Measurements from ENCODE around the gene GPR18.

GPR18 gene

GRCh38 chr13:99289674-99290337, 31.6 kb upstream of the GPR18 start:
- DNase-seq, result no peak

- DNase-seq, result no peak
Observed at GRCh38 chr13:99289271-99289670, 31.1 kb upstream of the GPR18 start.

- no peak for DNase-seq
Observed at GRCh38 chr13:99288089-99288488, 29.9 kb upstream of the GPR18 start.

GRCh38 chr13:99287551-99287950, 29.4 kb upstream of the GPR18 start:
- DNase-seq, result no peak

- no peak for DNase-seq
Observed at GRCh38 chr13:99285432-99286182, 27.4 kb upstream of the GPR18 start.

- peak; percentile 68 for DNase-seq
Observed at GRCh38 chr13:99282264-99283231, 24.4 kb upstream of the GPR18 start.

GRCh38 chr13:99281811-99282263, 23.7 kb upstream of the GPR18 start:
- peak; percentile 43 for DNase-seq

GRCh38 chr13:99280166-99280565, 22.0 kb upstream of the GPR18 start:
- peak; percentile 78 for DNase-seq

GRCh38 chr13:99279637-99280036, 21.5 kb upstream of the GPR18 start:
- no peak for DNase-seq

- DNase-seq, result no peak
Observed at GRCh38 chr13:99278843-99279242, 20.7 kb upstream of the GPR18 start.

GRCh38 chr13:99278200-99278599, 20.0 kb upstream of the GPR18 start:
- no peak for DNase-seq

GRCh38 chr13:99277629-99278028, 19.4 kb upstream of the GPR18 start:
- DNase-seq, result no peak

GRCh38 chr13:99276706-99277105, 18.5 kb upstream of the GPR18 start:
- no peak for DNase-seq

GRCh38 chr13:99275093-99275469, 16.9 kb upstream of the GPR18 start:
- peak; percentile 57 for DNase-seq

GRCh38 chr13:99273128-99273527, 14.9 kb upstream of the GPR18 start:
- DNase-seq, result no peak

GRCh38 chr13:99272481-99272880, 14.3 kb upstream of the GPR18 start:
- no peak for DNase-seq

- DNase-seq, result no peak
Observed at GRCh38 chr13:99271249-99271648, 13.1 kb upstream of the GPR18 start.

- DNase-seq, result no peak
Observed at GRCh38 chr13:99270518-99270917, 12.3 kb upstream of the GPR18 start.

- DNase-seq, result peak; percentile 71
Observed at GRCh38 chr13:99269627-99270241, 11.6 kb upstream of the GPR18 start.

GRCh38 chr13:99268822-99269221, 10.6 kb upstream of the GPR18 start:
- no peak for DNase-seq

GRCh38 chr13:99267927-99268326, 9.7 kb upstream of the GPR18 start:
- DNase-seq, result no peak

GRCh38 chr13:99266827-99267226, 8.6 kb upstream of the GPR18 start:
- no peak for DNase-seq

Measured in fibroblast of skin of scalp (primary cell).